Uterus (tissue), 2 donors: ENCODE results near the gene DEFB128.

Source experiments
- CTCF ChIP-seq, 4 experiments: fragments of 200-600 bp in 2 of 4; fragments of 450-650 bp in 2 of 4; sonication (generic) in 2 of 4; IDR thresholded peaks; one replicate each; pipeline ENCODE4 v1.5.1; 2016 to 2019; ENCODE audit warnings: antibody characterized with exemption in 4 of 4, mild to moderate bottlenecking in 2 of 4, moderate library complexity in 1 of 4
- POLR2A ChIP-seq, 2 donors: fragments of 450-650 bp; IDR thresholded peaks; one replicate each; pipeline ENCODE4 v1.6.1; 2016; ENCODE audit warnings: antibody characterized with exemption in 2 of 2, mild to moderate bottlenecking in 1 of 2, moderate library complexity in 1 of 2

- TF ChIP-seq CTCF (IDR thresholded peaks at IDR 0.05): no peak
- TF ChIP-seq POLR2A (IDR thresholded peaks at IDR 0.05): no peak
Observed at GRCh38 chr20:235891-236290, 46.4 kb upstream of the DEFB128 start.
